NT2/D1 (cell line): ENCODE measurements around the gene CD59.

Experiments
- SUZ12 ChIP-seq: IDR thresholded peaks from 2 replicates; pipeline ENCODE4 v1.6.1; 2011; ENCODE audit not compliant: insufficient read length, insufficient read depth; ENCODE audit errors: extremely low read depth
- YY1 ChIP-seq: IDR thresholded peaks from 2 replicates; pipeline ENCODE4 v1.6.1; 2011; ENCODE audit not compliant: insufficient read length, insufficient read depth
- ZNF274 ChIP-seq: IDR thresholded peaks from 2 replicates; pipeline ENCODE4 v1.6.1; 2011; ENCODE audit warnings: mild to moderate bottlenecking, low read depth, low read length

DNA sequence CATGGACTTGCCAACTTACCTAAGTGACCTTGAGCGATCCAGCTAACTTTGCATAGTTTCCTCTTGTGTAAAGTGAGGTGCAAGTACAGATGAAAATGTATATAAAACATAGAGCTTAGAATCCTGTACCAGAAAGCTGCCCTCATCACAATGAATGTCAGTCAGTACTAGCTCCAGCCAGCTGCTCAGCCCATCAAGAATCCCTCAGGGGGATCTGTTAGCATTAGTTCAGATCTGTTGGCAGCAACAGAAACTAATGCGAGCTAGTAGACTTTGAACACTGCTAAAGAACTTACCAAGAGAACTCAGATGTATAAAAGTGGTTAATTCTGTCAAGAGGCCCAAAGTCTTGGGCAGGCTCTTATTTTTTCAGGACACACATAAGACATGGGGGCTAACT lies 29.3 kb downstream of the CD59 start:
- no peak for TF ChIP-seq YY1
- no peak for TF ChIP-seq ZNF274
- TF ChIP-seq SUZ12: no peak
